HG03442 (cell line): ENCODE measurements around the gene VAV2.

Experiments used
- ATAC-seq: cut with Tn5 transposase; IDR thresholded peaks from one replicate; pipeline ENCODE4 v1.9.1; 2021; ENCODE audit warnings: mild to moderate bottlenecking, moderate library complexity; ENCODE audit not compliant: unreplicated experiment

Gene VAV2

GRCh38 chr9:133843751-133844397 is 148.2 kb downstream of the VAV2 start:
- ATAC-seq: no peak

GRCh38 chr9:133843250-133843649 is 148.9 kb downstream of the VAV2 start:
- ATAC-seq: no peak

- ATAC-seq: no peak
Measured at GRCh38 chr9:133842721-133843227, 149.3 kb downstream of the VAV2 start.

GRCh38 chr9:133842174-133842573 is 149.9 kb downstream of the VAV2 start:
- ATAC-seq: no peak

GRCh38 chr9:133841167-133841812 is 150.8 kb downstream of the VAV2 start:
- no peak for ATAC-seq

GRCh38 chr9:133839822-133840329 is 152.2 kb downstream of the VAV2 start:
- ATAC-seq: no peak

GRCh38 chr9:133838859-133839507 is 153.1 kb downstream of the VAV2 start:
- ATAC-seq: no peak

- no peak for ATAC-seq
Measured at GRCh38 chr9:133837627-133838597, 154.2 kb downstream of the VAV2 start.

GRCh38 chr9:133836818-133837217 is 155.3 kb downstream of the VAV2 start:
- no peak for ATAC-seq

- no peak for ATAC-seq
Measured at GRCh38 chr9:133836001-133836758, 155.9 kb downstream of the VAV2 start.

- no peak for ATAC-seq
Measured at GRCh38 chr9:133835262-133835901, 156.7 kb downstream of the VAV2 start.

GRCh38 chr9:133834080-133834976 is 157.8 kb downstream of the VAV2 start:
- ATAC-seq: no peak

GRCh38 chr9:133833388-133834025 is 158.6 kb downstream of the VAV2 start:
- no peak for ATAC-seq

GRCh38 chr9:133832877-133833276 is 159.2 kb downstream of the VAV2 start:
- no peak for ATAC-seq

GRCh38 chr9:133830711-133831110 is 161.4 kb downstream of the VAV2 start:
- ATAC-seq: no peak

- no peak for ATAC-seq
Measured at GRCh38 chr9:133830310-133830709, 161.8 kb downstream of the VAV2 start.

GRCh38 chr9:133828338-133828997 is 163.7 kb downstream of the VAV2 start:
- no peak for ATAC-seq
